T-helper 1 cell treated with Interleukin-12 subunit alpha and Interleukin-12 subunit beta and Interleukin-4 antibody, amounts not matched to agents 30 μg/mL and 1 μg/mL, for 36 hours (primary cell): ENCODE results near the gene SLAMF1.

Source experiments
- H3K27ac Mint-ChIP-seq: one replicate; pipeline ENCODE4 v1.8.0; 2021; ENCODE audit warnings: mild to moderate bottlenecking, mixed read lengths
- H3K27me3 Mint-ChIP-seq: one replicate; pipeline ENCODE4 v1.8.0; 2021; ENCODE audit warnings: low read depth, mixed read lengths
- H3K36me3 Mint-ChIP-seq: one replicate; pipeline ENCODE4 v1.8.0; 2021; ENCODE audit warnings: low read depth, mixed read lengths
- H3K4me1 Mint-ChIP-seq: one replicate; pipeline ENCODE4 v1.8.0; 2021; ENCODE audit warnings: low read depth, mixed read lengths
- H3K4me3 Mint-ChIP-seq: one replicate; pipeline ENCODE4 v1.8.0; 2021; ENCODE audit warnings: mild to moderate bottlenecking, moderate library complexity, mixed read lengths
- H3K9me3 Mint-ChIP-seq: one replicate; pipeline ENCODE4 v1.8.0; 2021; ENCODE audit warnings: mixed read lengths

Gene SLAMF1

DNA sequence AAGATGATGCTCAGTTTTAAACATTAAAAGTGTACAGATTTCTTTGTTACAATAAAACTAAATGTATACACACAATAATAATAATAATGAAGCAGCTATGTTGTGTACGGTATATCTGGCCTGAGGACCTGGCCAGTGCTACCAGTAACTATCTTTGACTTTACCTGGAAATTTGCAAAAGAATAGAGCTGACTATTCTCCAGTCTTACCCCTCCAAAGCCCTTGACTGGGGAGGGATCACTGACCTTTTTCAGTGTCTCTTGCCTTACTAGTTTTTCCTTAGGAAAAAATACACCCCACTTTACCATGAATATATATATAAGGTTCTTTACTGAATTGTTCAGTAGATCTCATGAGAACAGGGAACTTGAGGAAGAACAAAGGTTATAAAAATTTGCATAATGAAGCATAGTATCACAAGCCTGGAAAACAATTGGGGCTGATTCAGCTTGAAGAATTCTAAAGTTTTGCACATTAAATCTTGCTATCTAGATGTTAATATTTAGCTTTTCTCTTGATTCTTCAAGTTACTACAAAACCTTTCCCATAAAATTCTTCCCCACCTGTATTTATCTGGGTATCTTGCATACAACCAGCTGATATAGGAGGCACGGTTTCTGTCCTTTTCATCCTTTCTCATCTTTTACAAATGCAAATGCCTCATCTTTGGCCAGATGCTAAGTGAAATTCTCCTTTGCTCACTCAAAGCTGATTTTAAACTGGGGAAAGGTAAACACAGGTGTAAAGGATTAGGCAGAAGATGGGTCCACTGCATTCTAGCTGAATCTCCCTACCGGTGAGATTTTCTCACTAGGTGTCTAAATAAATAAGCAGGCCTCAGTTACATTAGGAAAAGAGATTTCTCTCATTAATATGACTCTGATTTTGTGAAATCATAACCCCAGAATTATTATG is 25.0 kb upstream of the SLAMF1 start:
- Mint-ChIP-seq H3K27me3 (no peaks in the 10 kb centered on the region), H3K4me3 (no peak overlapping the region), H3K9me3 (peaks cover 8% of the 10 kb centered on the region), H3K36me3 (peaks cover 25% of the 10 kb centered on the region), H3K4me1 (peaks cover 39% of the 10 kb centered on the region), H3K27ac (no peak overlapping the region)

DNA sequence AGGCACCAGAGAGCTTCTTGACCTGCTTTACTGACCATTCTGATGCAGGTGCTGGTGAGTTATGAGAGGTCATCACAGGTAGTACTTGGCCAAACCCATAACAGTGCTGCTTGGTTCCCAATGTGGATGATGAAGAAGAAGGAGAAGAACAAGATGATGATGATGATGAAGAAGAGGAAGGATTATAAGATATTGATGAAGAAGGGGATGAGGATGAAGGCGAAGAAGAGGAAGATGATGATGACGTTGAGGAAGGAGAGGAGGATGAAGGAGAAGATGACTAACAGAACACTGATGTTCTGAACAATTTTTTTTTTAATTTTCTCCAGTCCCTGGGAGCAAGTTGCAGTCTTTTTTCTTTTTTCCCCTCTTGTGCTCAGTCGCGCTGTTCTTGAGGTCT is 23.9 kb upstream of the SLAMF1 start:
- peak overlapping the region; percentile 59 for H3K27ac Mint-ChIP-seq

DNA sequence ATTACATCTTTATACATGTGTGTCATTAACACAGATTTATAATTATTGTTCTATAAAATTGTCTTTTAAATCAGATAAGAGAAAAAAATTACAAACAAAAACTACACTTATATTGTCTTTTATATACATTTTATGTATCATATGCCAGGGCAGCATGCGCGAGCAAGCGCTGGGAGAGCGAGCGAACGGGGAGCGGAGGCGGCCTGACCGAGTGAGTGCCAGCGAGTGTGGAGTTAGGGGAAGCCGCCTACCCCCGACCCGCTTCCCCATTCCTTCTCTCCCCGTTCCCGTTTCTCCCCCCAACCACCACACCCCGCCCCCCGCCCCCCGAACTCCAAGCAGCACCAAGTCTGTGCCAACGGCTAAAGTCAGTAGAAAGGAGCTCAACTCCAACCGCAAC is 23.0 kb upstream of the SLAMF1 start:
- no peaks in the 10 kb centered on the region for H3K27me3 Mint-ChIP-seq
- H3K4me3 Mint-ChIP-seq: no peak overlapping the region
- H3K27ac Mint-ChIP-seq: no peak overlapping the region
- peaks cover 21% of the 10 kb centered on the region for H3K36me3 Mint-ChIP-seq
- peaks cover 8% of the 10 kb centered on the region for H3K9me3 Mint-ChIP-seq
- H3K4me1 Mint-ChIP-seq: peaks cover 43% of the 10 kb centered on the region

More for the DNA sequence above, 23.9 kb upstream of the SLAMF1 start:
- peaks cover 41% of the 10 kb centered on the region for H3K4me1 Mint-ChIP-seq
- H3K36me3 Mint-ChIP-seq: peaks cover 23% of the 10 kb centered on the region
- no peaks in the 10 kb centered on the region for H3K27me3 Mint-ChIP-seq
- no peak overlapping the region for H3K4me3 Mint-ChIP-seq
- H3K9me3 Mint-ChIP-seq: peaks cover 8% of the 10 kb centered on the region

GRCh38 chr1:160669276-160669675 is 22.4 kb upstream of the SLAMF1 start:
- Mint-ChIP-seq H3K27ac (no peak overlapping the region), H3K36me3 (peaks cover 21% of the 10 kb centered on the region), H3K9me3 (peaks cover 8% of the 10 kb centered on the region), H3K4me3 (no peak overlapping the region), H3K4me1 (peaks cover 48% of the 10 kb centered on the region), H3K27me3 (no peaks in the 10 kb centered on the region)

GRCh38 chr1:160667896-160668295 is 21.1 kb upstream of the SLAMF1 start:
- Mint-ChIP-seq H3K27ac (peak overlapping the region; percentile 42), H3K36me3 (peaks cover 27% of the 10 kb centered on the region), H3K4me3 (peak overlapping the region; percentile 0), H3K9me3 (peaks cover 8% of the 10 kb centered on the region), H3K4me1 (peaks cover 59% of the 10 kb centered on the region), H3K27me3 (no peaks in the 10 kb centered on the region)

GRCh38 chr1:160666079-160666442 is 19.2 kb upstream of the SLAMF1 start:
- Mint-ChIP-seq H3K9me3 (peaks cover 12% of the 10 kb centered on the region), H3K4me3 (peak overlapping the region; percentile 75), H3K36me3 (peaks cover 29% of the 10 kb centered on the region)

DNA sequence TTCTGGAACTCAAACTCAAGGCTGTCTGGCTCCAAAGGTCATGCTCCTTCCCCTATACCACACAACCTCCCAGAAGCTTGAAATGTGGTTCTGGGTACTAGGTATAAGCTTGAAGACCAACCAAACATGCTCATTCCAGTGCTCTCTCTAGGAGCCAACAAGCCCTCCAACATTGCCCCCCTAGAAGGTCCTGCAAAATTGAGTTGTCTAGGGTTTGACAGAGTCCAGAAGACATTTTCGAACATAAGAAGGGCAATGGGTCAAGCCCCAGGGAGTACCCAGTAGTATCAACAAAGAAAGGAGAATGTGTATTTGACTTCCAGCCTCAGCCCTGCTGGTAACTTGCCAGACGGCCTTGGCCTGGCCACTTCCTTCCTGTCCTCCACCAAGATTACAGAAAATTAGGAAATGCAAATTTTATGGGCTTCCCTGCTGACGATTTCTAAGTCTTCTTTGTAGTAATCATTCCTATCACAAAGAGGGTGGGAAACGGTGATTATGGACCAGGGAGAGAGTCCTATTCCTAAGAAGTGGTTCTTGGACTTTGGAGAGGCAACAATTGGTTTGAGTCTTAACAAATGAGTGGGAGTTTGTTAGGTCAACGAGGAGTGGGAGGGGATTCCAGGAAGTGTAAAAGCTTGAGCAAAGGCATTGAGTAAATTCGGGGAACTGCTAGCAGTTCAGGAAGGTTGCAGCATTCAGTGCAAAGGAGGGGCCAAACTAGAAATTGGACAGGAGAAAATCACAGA is 18.7 kb upstream of the SLAMF1 start:
- H3K4me1 Mint-ChIP-seq: peaks cover 72% of the 10 kb centered on the region
- H3K4me3 Mint-ChIP-seq: peak overlapping the region; percentile 75
- peaks cover 16% of the 10 kb centered on the region for H3K9me3 Mint-ChIP-seq
- H3K27me3 Mint-ChIP-seq: no peaks in the 10 kb centered on the region
- peak overlapping the region; percentile 94 for H3K27ac Mint-ChIP-seq
- H3K36me3 Mint-ChIP-seq: peaks cover 30% of the 10 kb centered on the region

More at GRCh38 chr1:160666079-160666442, 19.2 kb upstream of the SLAMF1 start:
- H3K4me1 Mint-ChIP-seq: peaks cover 74% of the 10 kb centered on the region
- H3K27me3 Mint-ChIP-seq: no peaks in the 10 kb centered on the region
- peak overlapping the region; percentile 94 for H3K27ac Mint-ChIP-seq

GRCh38 chr1:160664573-160665051 is 17.8 kb upstream of the SLAMF1 start:
- Mint-ChIP-seq H3K36me3 (peaks cover 31% of the 10 kb centered on the region), H3K27me3 (no peaks in the 10 kb centered on the region), H3K4me3 (peak overlapping the region; percentile 75), H3K27ac (peak overlapping the region; percentile 94), H3K9me3 (peaks cover 18% of the 10 kb centered on the region), H3K4me1 (peaks cover 66% of the 10 kb centered on the region)

DNA sequence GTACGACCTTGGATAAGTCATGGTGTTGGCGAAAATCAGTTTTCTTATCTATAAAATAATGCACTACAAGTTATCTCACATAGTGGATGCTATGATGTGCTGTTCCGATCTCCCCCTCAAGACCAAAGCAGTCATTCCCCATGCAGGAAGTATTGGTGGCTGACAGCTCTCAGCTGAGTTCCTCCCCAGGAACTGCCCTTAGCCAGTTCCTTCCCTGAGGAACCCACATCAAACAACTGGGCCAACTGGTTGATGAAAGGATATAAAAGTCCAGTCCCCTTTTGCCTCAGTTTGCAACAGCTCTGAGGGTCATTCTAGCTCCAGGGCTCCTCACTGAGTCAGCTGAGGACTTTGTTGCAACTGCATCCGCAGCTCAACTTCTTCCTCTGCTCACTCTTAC is 16.1 kb upstream of the SLAMF1 start:
- Mint-ChIP-seq H3K27ac (peak overlapping the region; percentile 60), H3K4me1 (peaks cover 66% of the 10 kb centered on the region), H3K9me3 (peaks cover 21% of the 10 kb centered on the region), H3K36me3 (peaks cover 28% of the 10 kb centered on the region), H3K27me3 (no peaks in the 10 kb centered on the region), H3K4me3 (peak overlapping the region; percentile 67)

DNA sequence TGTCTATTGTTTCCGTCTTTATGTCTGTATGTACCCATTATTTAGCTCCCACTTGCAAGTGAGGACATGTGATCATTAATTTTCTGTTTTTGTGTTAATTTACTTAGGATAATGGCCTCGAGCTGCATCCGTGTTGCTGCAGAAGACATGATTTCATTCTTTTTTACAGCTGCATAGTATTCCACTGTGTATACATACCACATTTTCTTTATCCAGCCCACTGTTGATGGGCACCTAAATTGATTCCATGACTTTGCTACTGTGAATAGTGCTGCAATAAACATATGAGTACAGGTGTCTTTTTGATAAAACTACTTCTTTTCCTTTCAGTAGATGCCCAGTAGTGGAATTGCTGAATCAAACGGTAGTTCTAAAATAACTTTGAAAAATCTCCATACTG is 12.7 kb upstream of the SLAMF1 start:
- Mint-ChIP-seq H3K27ac (no peak overlapping the region), H3K9me3 (peaks cover 21% of the 10 kb centered on the region), H3K36me3 (peaks cover 26% of the 10 kb centered on the region), H3K4me3 (no peak overlapping the region), H3K4me1 (peaks cover 57% of the 10 kb centered on the region), H3K27me3 (no peaks in the 10 kb centered on the region)

- H3K27ac Mint-ChIP-seq: peak overlapping the region; percentile 23
- peaks cover 55% of the 10 kb centered on the region for H3K4me1 Mint-ChIP-seq
- H3K4me3 Mint-ChIP-seq: no peak overlapping the region
- no peaks in the 10 kb centered on the region for H3K27me3 Mint-ChIP-seq
- peaks cover 24% of the 10 kb centered on the region for H3K36me3 Mint-ChIP-seq
- peaks cover 21% of the 10 kb centered on the region for H3K9me3 Mint-ChIP-seq
Observed at GRCh38 chr1:160658814-160659193, 12.0 kb upstream of the SLAMF1 start.

DNA sequence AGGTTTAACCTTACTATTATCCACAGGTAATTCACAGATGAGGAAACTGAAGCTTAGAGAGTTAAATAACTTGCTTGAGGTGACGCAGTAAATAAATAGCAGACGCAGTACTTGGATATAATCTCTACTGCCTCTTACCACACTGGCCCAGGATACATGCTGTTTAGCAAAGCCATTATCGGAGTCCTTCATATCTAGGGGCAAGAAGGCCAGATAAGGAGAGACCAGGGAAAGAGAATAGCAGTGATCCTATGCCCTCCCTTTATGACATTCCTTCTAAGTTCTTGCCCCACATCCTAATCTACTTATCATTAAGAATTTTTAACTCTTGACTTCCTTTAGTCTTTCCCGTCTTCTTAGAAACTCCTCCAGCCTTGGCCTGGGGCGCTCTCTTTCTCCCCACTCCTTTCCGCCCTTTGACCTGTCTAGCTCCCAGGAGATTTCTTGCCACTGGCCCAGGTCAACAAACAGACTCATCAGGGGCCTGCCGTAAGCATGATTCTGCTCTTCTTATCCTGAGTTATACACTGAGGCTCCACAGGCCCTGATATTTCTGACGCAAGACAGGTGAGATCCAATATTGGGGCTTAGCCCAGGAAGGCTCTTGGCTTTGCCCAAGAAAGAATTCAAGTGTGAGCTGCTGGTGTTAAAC is 11.4 kb upstream of the SLAMF1 start:
- peak overlapping the region; percentile 18 for H3K4me3 Mint-ChIP-seq
- H3K27ac Mint-ChIP-seq: peak overlapping the region; percentile 71
- H3K4me1 Mint-ChIP-seq: peaks cover 57% of the 10 kb centered on the region
- H3K36me3 Mint-ChIP-seq: peaks cover 26% of the 10 kb centered on the region
- H3K27me3 Mint-ChIP-seq: no peaks in the 10 kb centered on the region
- peaks cover 21% of the 10 kb centered on the region for H3K9me3 Mint-ChIP-seq

- peak overlapping the region; percentile 71 for H3K27ac Mint-ChIP-seq
- H3K4me3 Mint-ChIP-seq: peak overlapping the region; percentile 9
- H3K4me1 Mint-ChIP-seq: peaks cover 57% of the 10 kb centered on the region
- H3K36me3 Mint-ChIP-seq: peaks cover 26% of the 10 kb centered on the region
- peaks cover 21% of the 10 kb centered on the region for H3K9me3 Mint-ChIP-seq
- H3K27me3 Mint-ChIP-seq: no peaks in the 10 kb centered on the region
Observed at GRCh38 chr1:160657250-160657781, 10.5 kb upstream of the SLAMF1 start.

DNA sequence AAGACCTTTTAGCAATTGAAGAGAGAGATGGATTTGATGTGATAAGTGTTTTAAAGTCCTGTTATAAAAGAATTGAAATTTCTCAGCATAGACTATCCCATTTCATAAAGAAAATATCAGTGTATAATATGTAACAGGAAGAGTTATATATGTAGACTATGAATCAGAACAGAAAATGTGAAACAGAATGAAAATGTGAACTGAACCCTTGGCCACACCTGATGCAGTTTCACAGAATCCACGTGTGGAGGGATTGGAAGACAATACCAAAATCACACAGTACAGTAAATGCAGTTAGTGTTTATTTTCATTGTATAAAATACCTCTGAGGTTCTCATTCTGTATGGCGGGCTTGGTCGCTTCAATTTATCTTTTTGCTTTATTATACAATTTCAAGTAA is 9.9 kb upstream of the SLAMF1 start:
- Mint-ChIP-seq H3K36me3 (peaks cover 26% of the 10 kb centered on the region), H3K9me3 (peaks cover 21% of the 10 kb centered on the region), H3K4me3 (peak overlapping the region; percentile 6), H3K27ac (peak overlapping the region; percentile 60), H3K27me3 (no peaks in the 10 kb centered on the region), H3K4me1 (peaks cover 57% of the 10 kb centered on the region)
